ENCODE data around the gene COMMD3. TPM values are rescaled to one million over a fixed set of nuclear protein-coding genes. Genes with fewer than 3 reads are reported as not detected.

Gene COMMD3
- total and polyA plus RNA-seq, 9 of the 15 experiments (the other 6 are each of a cell fraction or from before 2014, with no cell fraction given): 50.7 to 217 (median 80.1) TPM

DNA sequence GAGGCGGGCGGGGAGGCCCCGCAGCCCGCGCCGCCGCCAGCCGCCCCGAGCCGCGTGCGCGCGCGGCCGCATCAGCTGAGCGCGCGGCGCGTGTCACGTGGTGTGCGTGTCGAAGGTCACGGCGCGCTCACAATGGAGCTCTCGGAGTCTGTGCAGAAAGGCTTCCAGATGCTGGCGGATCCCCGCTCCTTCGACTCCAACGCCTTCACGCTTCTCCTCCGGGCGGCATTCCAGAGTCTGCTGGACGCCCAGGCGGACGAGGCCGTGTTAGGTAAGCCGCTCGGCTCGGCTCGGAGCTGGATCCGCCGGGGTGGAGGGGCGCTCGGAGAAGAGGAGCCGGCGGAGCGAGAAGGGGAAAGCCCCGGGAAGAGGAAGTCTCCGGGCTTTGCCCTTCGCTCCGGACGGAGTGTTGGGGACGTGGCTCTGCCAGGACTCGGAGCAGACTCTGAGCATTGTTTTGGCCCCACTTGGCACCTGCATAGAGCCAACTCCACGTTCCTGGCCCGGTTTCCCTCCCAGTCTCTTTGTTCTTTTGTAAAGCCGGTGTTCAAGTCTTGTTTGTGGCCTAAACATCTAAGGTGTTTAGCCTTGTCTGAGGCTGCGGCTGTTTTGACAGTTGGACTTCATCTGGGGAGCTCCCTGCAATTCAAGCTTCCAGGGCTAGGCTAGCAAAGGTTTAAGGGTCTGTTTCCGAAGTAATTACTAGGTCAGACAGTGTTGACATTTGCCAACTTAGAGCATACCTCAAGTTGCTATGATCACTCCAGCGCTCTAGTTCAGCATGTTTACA is at the start of gene COMMD3 (continued):
- TF ChIP-seq MECOM (CRISPR knock-in tag; IDR thresholded peaks at IDR 0.05): no peak
- TF ChIP-seq RBM22 (IDR thresholded peaks at IDR 0.05; ENCODE audit: low read depth, low read length, poor library complexity, severe bottlenecking): peak; percentile 78
- no peak for TF ChIP-seq KLF16 (IDR thresholded peaks at IDR 0.05)
- TF ChIP-seq CHCHD3 (CRISPR knock-in tag; IDR thresholded peaks at IDR 0.05): no peak
- no peak for TF ChIP-seq RBM14 (IDR thresholded peaks at IDR 0.05; ENCODE audit: borderline replicate concordance, insufficient read depth, low read depth, low read length)
- TF ChIP-seq ZNF76 (CRISPR knock-in tag; IDR thresholded peaks at IDR 0.05; ENCODE audit: borderline replicate concordance): peak; percentile 71; the same call in 1 of the 2 replicates
- TF ChIP-seq, protein P1, sequence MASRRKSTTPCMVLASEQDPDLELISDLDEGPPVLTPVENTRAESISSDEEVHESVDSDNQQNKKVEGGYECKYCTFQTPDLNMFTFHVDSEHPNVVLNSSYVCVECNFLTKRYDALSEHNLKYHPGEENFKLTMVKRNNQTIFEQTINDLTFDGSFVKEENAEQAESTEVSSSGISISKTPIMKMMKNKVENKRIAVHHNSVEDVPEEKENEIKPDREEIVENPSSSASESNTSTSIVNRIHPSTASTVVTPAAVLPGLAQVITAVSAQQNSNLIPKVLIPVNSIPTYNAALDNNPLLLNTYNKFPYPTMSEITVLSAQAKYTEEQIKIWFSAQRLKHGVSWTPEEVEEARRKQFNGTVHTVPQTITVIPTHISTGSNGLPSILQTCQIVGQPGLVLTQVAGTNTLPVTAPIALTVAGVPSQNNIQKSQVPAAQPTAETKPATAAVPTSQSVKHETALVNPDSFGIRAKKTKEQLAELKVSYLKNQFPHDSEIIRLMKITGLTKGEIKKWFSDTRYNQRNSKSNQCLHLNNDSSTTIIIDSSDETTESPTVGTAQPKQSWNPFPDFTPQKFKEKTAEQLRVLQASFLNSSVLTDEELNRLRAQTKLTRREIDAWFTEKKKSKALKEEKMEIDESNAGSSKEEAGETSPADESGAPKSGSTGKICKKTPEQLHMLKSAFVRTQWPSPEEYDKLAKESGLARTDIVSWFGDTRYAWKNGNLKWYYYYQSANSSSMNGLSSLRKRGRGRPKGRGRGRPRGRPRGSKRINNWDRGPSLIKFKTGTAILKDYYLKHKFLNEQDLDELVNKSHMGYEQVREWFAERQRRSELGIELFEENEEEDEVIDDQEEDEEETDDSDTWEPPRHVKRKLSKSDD (conservative IDR thresholded peaks at IDR 0.05; ENCODE audit: low read length): no peak
- no peak for TF ChIP-seq BRD4 (IDR thresholded peaks at IDR 0.05)
- TF ChIP-seq, protein P2, sequence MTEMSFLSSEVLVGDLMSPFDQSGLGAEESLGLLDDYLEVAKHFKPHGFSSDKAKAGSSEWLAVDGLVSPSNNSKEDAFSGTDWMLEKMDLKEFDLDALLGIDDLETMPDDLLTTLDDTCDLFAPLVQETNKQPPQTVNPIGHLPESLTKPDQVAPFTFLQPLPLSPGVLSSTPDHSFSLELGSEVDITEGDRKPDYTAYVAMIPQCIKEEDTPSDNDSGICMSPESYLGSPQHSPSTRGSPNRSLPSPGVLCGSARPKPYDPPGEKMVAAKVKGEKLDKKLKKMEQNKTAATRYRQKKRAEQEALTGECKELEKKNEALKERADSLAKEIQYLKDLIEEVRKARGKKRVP (CRISPR knock-in tag; IDR thresholded peaks at IDR 0.05): no peak
- peak; percentile 39; the same call in 1 of the 2 replicates for TF ChIP-seq KLF13 (tag; IDR thresholded peaks at IDR 0.05; ENCODE audit: borderline replicate concordance, low read depth)
- no peak for TF ChIP-seq CBX2 (IDR thresholded peaks at IDR 0.05; ENCODE audit: insufficient read depth, low read length, poor library complexity, severe bottlenecking)
- TF ChIP-seq, protein P3, sequence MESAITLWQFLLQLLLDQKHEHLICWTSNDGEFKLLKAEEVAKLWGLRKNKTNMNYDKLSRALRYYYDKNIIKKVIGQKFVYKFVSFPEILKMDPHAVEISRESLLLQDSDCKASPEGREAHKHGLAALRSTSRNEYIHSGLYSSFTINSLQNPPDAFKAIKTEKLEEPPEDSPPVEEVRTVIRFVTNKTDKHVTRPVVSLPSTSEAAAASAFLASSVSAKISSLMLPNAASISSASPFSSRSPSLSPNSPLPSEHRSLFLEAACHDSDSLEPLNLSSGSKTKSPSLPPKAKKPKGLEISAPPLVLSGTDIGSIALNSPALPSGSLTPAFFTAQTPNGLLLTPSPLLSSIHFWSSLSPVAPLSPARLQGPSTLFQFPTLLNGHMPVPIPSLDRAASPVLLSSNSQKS (CRISPR knock-in tag; IDR thresholded peaks at IDR 0.05): no peak
- TF ChIP-seq NFXL1 (CRISPR knock-in tag; IDR thresholded peaks at IDR 0.05): no peak
- TF ChIP-seq ZEB2 (IDR thresholded peaks at IDR 0.05): 0 out of 2 replicates have a peak, but pooled peaks have one; percentile 21
- no peak for TF ChIP-seq MYBL2 (IDR thresholded peaks at IDR 0.05; ENCODE audit: low read depth)
- TF ChIP-seq MYBL2 (CRISPR knock-in tag; IDR thresholded peaks at IDR 0.05; ENCODE audit: borderline replicate concordance): no peak
- TF ChIP-seq BCOR (IDR thresholded peaks at IDR 0.05): no peak; the same call in 1 of the 2 replicates
- no peak for TF ChIP-seq HMG20B (CRISPR knock-in tag; IDR thresholded peaks at IDR 0.05)
- no peak for TF ChIP-seq SLC30A9 (CRISPR knock-in tag; IDR thresholded peaks at IDR 0.05)
- TF ChIP-seq, protein P4, sequence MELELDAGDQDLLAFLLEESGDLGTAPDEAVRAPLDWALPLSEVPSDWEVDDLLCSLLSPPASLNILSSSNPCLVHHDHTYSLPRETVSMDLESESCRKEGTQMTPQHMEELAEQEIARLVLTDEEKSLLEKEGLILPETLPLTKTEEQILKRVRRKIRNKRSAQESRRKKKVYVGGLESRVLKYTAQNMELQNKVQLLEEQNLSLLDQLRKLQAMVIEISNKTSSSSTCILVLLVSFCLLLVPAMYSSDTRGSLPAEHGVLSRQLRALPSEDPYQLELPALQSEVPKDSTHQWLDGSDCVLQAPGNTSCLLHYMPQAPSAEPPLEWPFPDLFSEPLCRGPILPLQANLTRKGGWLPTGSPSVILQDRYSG (tag; conservative IDR thresholded peaks at IDR 0.05; ENCODE audit: low read depth): no peak
- TF ChIP-seq, protein P5, sequence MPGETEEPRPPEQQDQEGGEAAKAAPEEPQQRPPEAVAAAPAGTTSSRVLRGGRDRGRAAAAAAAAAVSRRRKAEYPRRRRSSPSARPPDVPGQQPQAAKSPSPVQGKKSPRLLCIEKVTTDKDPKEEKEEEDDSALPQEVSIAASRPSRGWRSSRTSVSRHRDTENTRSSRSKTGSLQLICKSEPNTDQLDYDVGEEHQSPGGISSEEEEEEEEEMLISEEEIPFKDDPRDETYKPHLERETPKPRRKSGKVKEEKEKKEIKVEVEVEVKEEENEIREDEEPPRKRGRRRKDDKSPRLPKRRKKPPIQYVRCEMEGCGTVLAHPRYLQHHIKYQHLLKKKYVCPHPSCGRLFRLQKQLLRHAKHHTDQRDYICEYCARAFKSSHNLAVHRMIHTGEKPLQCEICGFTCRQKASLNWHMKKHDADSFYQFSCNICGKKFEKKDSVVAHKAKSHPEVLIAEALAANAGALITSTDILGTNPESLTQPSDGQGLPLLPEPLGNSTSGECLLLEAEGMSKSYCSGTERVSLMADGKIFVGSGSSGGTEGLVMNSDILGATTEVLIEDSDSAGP (CRISPR knock-in tag; IDR thresholded peaks at IDR 0.05): no peak
- TF ChIP-seq STAT5B (CRISPR knock-in tag; IDR thresholded peaks at IDR 0.05): no peak

All from K562 (cell line).